GM19099 (cell line): ENCODE data around the gene KMT2D.
A peak's percentile ranks its signal among the peaks of the same experiment; 100 is the strongest.

Experiments
- POLR2A ChIP-seq: IDR thresholded peaks from 3 replicates; pipeline ENCODE4 v1.6.1; 2011; ENCODE audit warnings: low read depth; ENCODE audit not compliant: insufficient read length; ENCODE audit errors: extremely low read depth

Gene KMT2D

GRCh38 chr12:49092816-49093406, 32.3 kb upstream of the KMT2D start:
- no peak for TF ChIP-seq POLR2A

- TF ChIP-seq POLR2A = no peak
Observed at GRCh38 chr12:49092086-49092815, 31.7 kb upstream of the KMT2D start.

GRCh38 chr12:49091836-49092085, 31.2 kb upstream of the KMT2D start:
- no peak for TF ChIP-seq POLR2A

GRCh38 chr12:49091056-49091835, 30.7 kb upstream of the KMT2D start:
- TF ChIP-seq POLR2A = no peak

GRCh38 chr12:49089821-49090773, 29.5 kb upstream of the KMT2D start:
- TF ChIP-seq POLR2A = no peak

- TF ChIP-seq POLR2A = no peak
Observed at GRCh38 chr12:49088932-49089330, 28.3 kb upstream of the KMT2D start.

- no peak for TF ChIP-seq POLR2A
Observed at GRCh38 chr12:49088150-49088931, 27.7 kb upstream of the KMT2D start.

- no peak for TF ChIP-seq POLR2A
Observed at GRCh38 chr12:49086116-49086515, 25.5 kb upstream of the KMT2D start.

- TF ChIP-seq POLR2A = no peak
Observed at GRCh38 chr12:49084438-49084837, 23.8 kb upstream of the KMT2D start.

GRCh38 chr12:49079793-49080192, 19.2 kb upstream of the KMT2D start:
- no peak for TF ChIP-seq POLR2A

- TF ChIP-seq POLR2A = no peak
Observed at GRCh38 chr12:49070971-49071370, 10.4 kb upstream of the KMT2D start.

GRCh38 chr12:49069507-49070346, 9.1 kb upstream of the KMT2D start, which contains the start of gene RHEBL1:
Gene RHEBL1, minus strand, starts transcription at chr12:49069979. Its CDS starts 194 bp downstream, at chr12:49069785.
- TF ChIP-seq POLR2A = peak; percentile 54

GRCh38 chr12:49068879-49069506, 8.4 kb upstream of the KMT2D start:
- TF ChIP-seq POLR2A = no peak
